SK-N-MC (cell line): ENCODE results near the gene CFAP20DC.

ENCODE experiments used
- EZH2 ChIP-seq: fragments of 200-600 bp; sonication (generic); IDR thresholded peaks from one replicate; pipeline ENCODE4 v1.6.1; 2017; ENCODE audit warnings: antibody characterized with exemption
- FOXP2 ChIP-seq: optimal IDR thresholded peaks from 2 replicates; pipeline ENCODE3; 2011; ENCODE audit warnings: mild to moderate bottlenecking, moderate library complexity; ENCODE audit not compliant: insufficient read depth; ENCODE audit errors: extremely low read length, control extremely low read depth

GRCh38 chr3:58789385-58789784, 260.4 kb downstream of the CFAP20DC start:
- TF ChIP-seq FOXP2 = no peak
- TF ChIP-seq EZH2 = no peak
